HEK293T (cell line): Measurements from ENCODE around the gene SOX12.
"Not testable (repeated sequence)": the region's sequence is repeated elsewhere in the genome, so short reads cannot be mapped to it uniquely, and the experiment has no call there.

Experiments used
- ARNT ChIP-seq: fragments of 450-650 bp; IDR thresholded peaks from 2 replicates; pipeline ENCODE4 v1.6.1; 2017; ENCODE audit warnings: mild to moderate bottlenecking
- BHLHE40 ChIP-seq: fragments of 450-650 bp; IDR thresholded peaks from 2 replicates; pipeline ENCODE4 v1.6.1; 2016; ENCODE audit warnings: mild to moderate bottlenecking, moderate library complexity, borderline replicate concordance
- ELF4 ChIP-seq: fragments of 450-650 bp; IDR thresholded peaks from 2 replicates; pipeline ENCODE4 v1.6.1; 2017; ENCODE audit warnings: antibody characterized with exemption
- FOXA1 ChIP-seq: fragments of 450-650 bp; IDR thresholded peaks from 2 replicates; pipeline ENCODE4 v1.6.1; 2016; ENCODE audit warnings: mild to moderate bottlenecking
- FOXK2 ChIP-seq: fragments of 450-650 bp; IDR thresholded peaks from 2 replicates; pipeline ENCODE4 v1.6.1; 2016; ENCODE audit warnings: mild to moderate bottlenecking
- FOXM1 ChIP-seq: fragments of 450-650 bp; IDR thresholded peaks from 2 replicates; pipeline ENCODE4 v1.6.1; 2017; ENCODE audit warnings: mild to moderate bottlenecking, borderline replicate concordance
- HDGF ChIP-seq: fragments of 450-650 bp; IDR thresholded peaks from 2 replicates; pipeline ENCODE4 v1.6.1; 2017; ENCODE audit warnings: antibody characterized with exemption, borderline replicate concordance
- L3MBTL2 ChIP-seq: fragments of 450-650 bp; conservative IDR thresholded peaks from 2 replicates; pipeline ENCODE4 v1.6.1; 2016; ENCODE audit warnings: mild to moderate bottlenecking
- NFRKB ChIP-seq: fragments of 450-650 bp; IDR thresholded peaks from 2 replicates; pipeline ENCODE4 v1.6.1; 2016; ENCODE audit warnings: mild to moderate bottlenecking, moderate library complexity
- PKNOX1 ChIP-seq: fragments of 450-650 bp; IDR thresholded peaks from 2 replicates; pipeline ENCODE4 v1.6.1; 2016
- SP1 ChIP-seq: fragments of 450-650 bp; IDR thresholded peaks from 2 replicates; pipeline ENCODE4 v1.6.1; 2017
- SUZ12 ChIP-seq: fragments of 450-650 bp; IDR thresholded peaks from 2 replicates; pipeline ENCODE4 v1.6.1; 2016; ENCODE audit warnings: mild to moderate bottlenecking
- TARDBP ChIP-seq: fragments of 450-650 bp; IDR thresholded peaks from 2 replicates; pipeline ENCODE4 v1.6.1; 2016
- ZNF384 ChIP-seq: fragments of 450-650 bp; IDR thresholded peaks from 2 replicates; pipeline ENCODE4 v1.6.1; 2016

GRCh38 chr20:356154-356553, 30.8 kb downstream of the SOX12 start:
- TF ChIP-seq ZNF384, SUZ12, ELF4, FOXA1, FOXK2, PKNOX1, TARDBP, ARNT, SP1, NFRKB, HDGF, L3MBTL2, BHLHE40, FOXM1: not testable (repeated sequence)
